H1 (cell line): ENCODE data around the gene SFMBT2. TPM values are rescaled to one million over a fixed set of nuclear protein-coding genes. Genes with fewer than 3 reads are reported as not detected.

Source experiments
- CTCF ChIA-PET: fragments of 300-600 bp; sonication (Branson Sonifier 250); formaldehyde crosslinking; loops from one replicate; lab custom pipeline; 2021; ENCODE audit not compliant: partially characterized antibody; lab: Charles Lee
- POLR2A ChIA-PET: fragments of 300-600 bp; sonication (Branson Sonifier 250); formaldehyde crosslinking; loops from one replicate; lab custom pipeline; 2021; ENCODE audit warnings: inconsistent platforms; ENCODE audit not compliant: partially characterized antibody; lab: Charles Lee
- DNase-seq, 2 experiments: peaks; one replicate each; pipeline versions ENCODE4 v3.0.0 to v3.0.0-alpha.2; 2010 to 2022; ENCODE audit warnings: low spot score in 2 of 2, low read depth in 1 of 2, mixed read lengths in 1 of 2
- FAIRE-seq: peaks from 2 replicates; lab custom pipeline; 2011; peaks lifted over from hg19 to GRCh38; lab: Jason Lieb, UNC
- H2AFZ ChIP-seq: 2 replicates; pipeline ENCODE4 v1.8.1; 2012; ENCODE audit warnings: low read length, inconsistent platforms
- H2AK5ac ChIP-seq: 2 replicates; pipeline ENCODE4 v1.6.1; 2013; ENCODE audit warnings: low read depth, low read length
- H2BK120ac ChIP-seq: replicated peaks from 2 replicates; pipeline ENCODE3; 2013; ENCODE audit warnings: low read depth, low read length, inconsistent platforms
- H2BK12ac ChIP-seq: 2 replicates; pipeline ENCODE4 v1.6.1; 2013; ENCODE audit warnings: low read depth, low read length
- H2BK15ac ChIP-seq: 2 replicates; pipeline ENCODE4 v1.6.1; 2013; ENCODE audit warnings: low read length
- H2BK20ac ChIP-seq: 2 replicates; pipeline ENCODE4 v1.6.1; 2013; ENCODE audit warnings: low read length
- H2BK5ac ChIP-seq: 2 replicates; pipeline ENCODE4 v1.6.1; 2013; ENCODE audit warnings: low read depth, low read length
- H3K14ac ChIP-seq: 2 replicates; pipeline ENCODE4 v1.6.1; 2013; ENCODE audit warnings: inconsistent platforms; ENCODE audit not compliant: insufficient read length
- H3K18ac ChIP-seq: 2 replicates; pipeline ENCODE4 v1.6.1; 2013; ENCODE audit warnings: low read length; ENCODE audit errors: extremely low read depth
- H3K23ac ChIP-seq: 2 replicates; pipeline ENCODE4 v1.6.1; 2013; ENCODE audit warnings: inconsistent platforms; ENCODE audit not compliant: insufficient read length
- H3K23me2 ChIP-seq: 2 replicates; pipeline ENCODE4 v1.6.1; 2013; ENCODE audit warnings: low read depth, low read length
- H3K27ac ChIP-seq: 2 replicates; pipeline ENCODE4 v1.6.1; 2011; ENCODE audit warnings: low read depth, low read length, inconsistent platforms
- H3K27me3 ChIP-seq, 4 experiments: replicated peaks in 1 of 4; 1 replicate in 1 of 4; 2 replicates in 3 of 4; pipeline versions ENCODE4 v1.6.1 to v1.8.1; 2011 to 2013; ENCODE audit warnings: low read length in 3 of 4, mild to moderate bottlenecking in 3 of 4, inconsistent platforms in 2 of 4, mixed read lengths in 2 of 4, moderate library complexity in 1 of 4; ENCODE audit not compliant: control insufficient read depth in 3 of 4, insufficient read depth in 3 of 4; ENCODE audit errors: extremely low read depth in 1 of 4
- H3K36me3 ChIP-seq, 4 experiments: 2 replicates each; pipeline versions ENCODE4 v1.6.1 to v1.8.1; 2011 to 2013; ENCODE audit warnings: mild to moderate bottlenecking in 4 of 4, low read length in 3 of 4, moderate library complexity in 2 of 4, control low read depth in 1 of 4, inconsistent platforms in 1 of 4; ENCODE audit not compliant: insufficient read depth in 4 of 4, control insufficient read depth in 2 of 4
- H3K4ac ChIP-seq: replicated peaks from 2 replicates; pipeline ENCODE3; 2013; ENCODE audit warnings: low read length, low read depth, mixed read lengths, inconsistent platforms; ENCODE audit not compliant: insufficient read length
- H3K4me1 ChIP-seq, 4 experiments: replicated peaks in 1 of 4; 1 replicate in 1 of 4; 2 replicates in 3 of 4; pipeline versions ENCODE4 v1.6.1 to v1.8.1; 2011 to 2013; ENCODE audit warnings: low read length in 3 of 4, inconsistent platforms in 2 of 4, mixed read lengths in 1 of 4; ENCODE audit not compliant: insufficient read depth in 4 of 4, control insufficient read depth in 3 of 4
- H3K4me2 ChIP-seq, 2 experiments: 2 replicates each; pipeline versions ENCODE4 v1.6.1 to v1.8.1; 2011 to 2013; ENCODE audit warnings: low read depth in 2 of 2, low read length in 2 of 2, control low read depth in 1 of 2, inconsistent platforms in 1 of 2, mild to moderate bottlenecking in 1 of 2; ENCODE audit not compliant: insufficient read depth in 1 of 2
- H3K4me3 ChIP-seq, 4 experiments: fragments of 200-600, 300-600 bp in 1 of 4; sonication (generic), shearing (Covaris generic), sonication (Bioruptor Twin) in 1 of 4; 2 replicates each; pipeline versions ENCODE4 v1.5.1 to v1.8.1; 2011 to 2016; ENCODE audit warnings: low read length in 4 of 4, low read depth in 3 of 4, control low read depth in 2 of 4, inconsistent platforms in 2 of 4, mild to moderate bottlenecking in 2 of 4, mixed read lengths in 1 of 4, moderate library complexity in 1 of 4; ENCODE audit not compliant: insufficient read depth in 2 of 4; ENCODE audit errors: extremely low read depth in 1 of 4
- H3K56ac ChIP-seq: replicated peaks from 2 replicates; pipeline ENCODE3; 2013; ENCODE audit warnings: low read depth, mild to moderate bottlenecking, mixed read lengths, low read length, inconsistent platforms; ENCODE audit not compliant: insufficient read length
- H3K79me1 ChIP-seq: 2 replicates; pipeline ENCODE4 v1.6.1; 2013; ENCODE audit warnings: low read depth, low read length, control low read depth
- H3K79me2 ChIP-seq, 2 experiments: 2 replicates each; pipeline versions ENCODE4 v1.6.1 to v1.8.1; 2012 to 2013; ENCODE audit warnings: low read length in 2 of 2, mild to moderate bottlenecking in 2 of 2, inconsistent platforms in 1 of 2; ENCODE audit not compliant: insufficient read depth in 2 of 2, control insufficient read depth in 1 of 2
- H3K9ac ChIP-seq, 4 experiments: replicated peaks in 1 of 4; 1 replicate in 1 of 4; 2 replicates in 3 of 4; pipeline versions ENCODE4 v1.6.1 to v1.8.1; 2011 to 2013; ENCODE audit warnings: low read depth in 3 of 4, low read length in 3 of 4, control low read depth in 2 of 4, mild to moderate bottlenecking in 2 of 4, moderate library complexity in 2 of 4, inconsistent platforms in 1 of 4; ENCODE audit errors: extremely low read depth in 1 of 4
- H3K9me3 ChIP-seq, 2 experiments: 2 replicates each; pipeline versions ENCODE4 v1.6.1 to v1.8.1; 2012 to 2013; ENCODE audit warnings: mild to moderate bottlenecking in 2 of 2, moderate library complexity in 2 of 2, control low read depth in 1 of 2, inconsistent platforms in 1 of 2, low read depth in 1 of 2, low read length in 1 of 2, mixed read lengths in 1 of 2; ENCODE audit not compliant: insufficient read depth in 2 of 2
- H4K20me1 ChIP-seq, 2 experiments: replicated peaks in 1 of 2; 2 replicates each; pipeline versions ENCODE3 to v1.8.1; 2011 to 2013; ENCODE audit warnings: inconsistent platforms in 2 of 2, low read length in 2 of 2, mild to moderate bottlenecking in 1 of 2; ENCODE audit not compliant: insufficient read depth in 2 of 2, control insufficient read depth in 1 of 2
- H4K5ac ChIP-seq: 2 replicates; pipeline ENCODE4 v1.6.1; 2013; ENCODE audit warnings: low read length, low read depth, mixed read lengths, inconsistent platforms; ENCODE audit not compliant: insufficient read length
- H4K8ac ChIP-seq: 2 replicates; pipeline ENCODE4 v1.8.0; 2013; ENCODE audit warnings: mild to moderate bottlenecking, moderate library complexity, low read length, inconsistent platforms; ENCODE audit not compliant: insufficient read depth; ENCODE audit errors: extremely low read depth
- H4K91ac ChIP-seq: replicated peaks from 2 replicates; pipeline ENCODE3; 2013; ENCODE audit warnings: low read length, mixed read lengths, inconsistent platforms; ENCODE audit not compliant: insufficient read length
- BCL11A ChIP-seq, 2 experiments: IDR thresholded peaks; one replicate each; pipeline ENCODE4 v1.6.1; 2011; ENCODE audit warnings: low read depth in 2 of 2, low read length in 2 of 2, mild to moderate bottlenecking in 2 of 2
- CBX5 ChIP-seq: fragments of 300-800, 300-1000 bp; sonication (generic); IDR thresholded peaks from 2 replicates; pipeline ENCODE4 v1.7.1; 2016; ENCODE audit warnings: antibody characterized with exemption, low read length, low read depth
- EP300 ChIP-seq, 2 experiments: IDR thresholded peaks; 1 replicate in 1 of 2; 2 replicates in 1 of 2; pipeline ENCODE4 v1.6.1; 2011 to 2012; ENCODE audit warnings: low read depth in 2 of 2, low read length in 2 of 2, mild to moderate bottlenecking in 2 of 2, borderline replicate concordance in 1 of 2, inconsistent platforms in 1 of 2, moderate library complexity in 1 of 2
- NANOG ChIP-seq: IDR thresholded peaks from 2 replicates; pipeline ENCODE4 v1.6.1; 2011; ENCODE audit warnings: low read length, low read depth, mild to moderate bottlenecking, inconsistent platforms; ENCODE audit not compliant: insufficient read depth, poor library complexity, severe bottlenecking
- YY1 ChIP-seq: IDR thresholded peaks from 2 replicates; pipeline ENCODE4 v1.6.1; 2011; ENCODE audit warnings: low read depth, mild to moderate bottlenecking, low read length
- WGBS, 2 experiments: shearing (Covaris generic) in 1 of 2; methylation state at CpG; one replicate each; pipeline versions ENCODE4 v1.1.6 to v1.1.7; 2013 to 2015; ENCODE audit warnings: low lambda C conversion rate in 2 of 2, mixed read lengths in 2 of 2, inconsistent platforms in 1 of 2, low coverage in 1 of 2, missing lambda C conversion rate in 1 of 2; ENCODE audit not compliant: insufficient replicate concordance in 2 of 2, insufficient coverage in 1 of 2, insufficient read length in 1 of 2; ENCODE audit errors: extremely low coverage in 1 of 2, missing lambda C conversion rate in 1 of 2; 5-methylcytosine and 5-hydroxymethylcytosine counted together
- polyA plus RNA-seq, 7 experiments: library from polyadenylated mRNA; depleted of rRNA in 3 of 7; stranded (reverse) in 5 of 7; unstranded in 2 of 7; fragments of >200 nt in 5 of 7; fragments of 200-250 nt in 2 of 7; gene quantifications; 1 replicate in 5 of 7; 2 replicates in 1 of 7; 4 replicates in 1 of 7; pipeline versions ENCODE4 v1.2.1 to v1.2.3, GENCODE V29; 2011 to 2013; ENCODE audit warnings: missing spikeins in 2 of 7, mixed read lengths in 2 of 7
- total RNA-seq: library from RNA; stranded (reverse); fragmentation: NEBNext Ultra II Directional; extraction: Animal tissue kit (Norgen Biotek cat#: 25700); gene quantifications from 2 replicates; pipeline ENCODE4 v1.2.1, GENCODE V29; 2021

Gene SFMBT2
- total and polyA plus RNA-seq, 2 of the 8 experiments (the other 6 are each of a cell fraction or from before 2014, with no cell fraction given): 2.9 to 11.0 TPM

- H3K23ac ChIP-seq: no peak overlapping the region
- peaks cover 0 to 13% (median 6%) of the 10 kb centered on the region in 4 experiments; a peak in 6 of 8 replicates for H3K36me3 ChIP-seq
- peaks cover 0 to 2% (median 0%) of the 10 kb centered on the region in 4 experiments; a peak in 1 of 7 replicates for H3K4me1 ChIP-seq
- no peak overlapping the region for H3K14ac ChIP-seq
- no peak overlapping the region; the same call in 1 of the 2 replicates for H4K8ac ChIP-seq
- H4K5ac ChIP-seq: no peak overlapping the region
- no peaks in the 10 kb centered on the region for H3K79me2 ChIP-seq
- no peak overlapping the region for H3K18ac ChIP-seq
- no peak overlapping the region for H3K27ac ChIP-seq
- no peak overlapping the region for H2BK12ac ChIP-seq
- no peaks in the 10 kb centered on the region for H3K27me3 ChIP-seq
- ChIA-PET CTCF (no interaction called here), POLR2A (no interaction called here)
- H2BK20ac ChIP-seq: no peak overlapping the region
- DNase-seq (no peak), FAIRE-seq (no peak)
- no peaks in the 10 kb centered on the region for H3K79me1 ChIP-seq
- H3K9ac ChIP-seq: no peak overlapping the region
- H2AK5ac ChIP-seq: no peak overlapping the region
- H3K9me3 ChIP-seq: no peaks in the 10 kb centered on the region
- no peak overlapping the region for H3K4me3 ChIP-seq
- no peak overlapping the region for H3K56ac ChIP-seq
- H2BK5ac ChIP-seq: no peak overlapping the region
- no peak overlapping the region for H4K91ac ChIP-seq
- H3K4ac ChIP-seq: no peak overlapping the region
- 91% methylated on average over 10 of the region's 10 CpGs; no CpG with 5 or more reads in 1 of the 2 experiments for WGBS, 2 experiments
- no peaks in the 10 kb centered on the region for H3K23me2 ChIP-seq
- H2AFZ ChIP-seq: no peak overlapping the region
- no peak overlapping the region for H2BK15ac ChIP-seq
- no peak overlapping the region for H3K4me2 ChIP-seq
- no peak overlapping the region for H2BK120ac ChIP-seq
- H4K20me1 ChIP-seq: no peaks in the 10 kb centered on the region
- TF ChIP-seq YY1 (no peak), BCL11A (IDR thresholded peaks at IDR 0.05; ENCODE audit: low read depth in 2 of 2, low read length in 2 of 2) (no peak), EP300 (IDR thresholded peaks at IDR 0.05; ENCODE audit: borderline replicate concordance in 1 of 2, low read depth in 2 of 2, low read length in 2 of 2) (no peak), CBX5 (no peak), NANOG (no peak)
These were observed 217.9 kb downstream of the SFMBT2 start for GRCh38 chr10:7192831-7193361.
